NB4 (cell line): Measurements from ENCODE around the gene ANKS1B.

ENCODE experiments used
- POLR2A ChIP-seq: IDR thresholded peaks from 2 replicates; pipeline ENCODE4 v1.6.1; 2011; ENCODE audit warnings: mild to moderate bottlenecking; ENCODE audit not compliant: insufficient read length; ENCODE audit errors: extremely low read depth
- TF ChIP-seq, protein P1 (sequence below): IDR thresholded peaks from one replicate; pipeline ENCODE4 v1.5.1; 2012; ENCODE audit warnings: low read depth, low read length

DNA sequence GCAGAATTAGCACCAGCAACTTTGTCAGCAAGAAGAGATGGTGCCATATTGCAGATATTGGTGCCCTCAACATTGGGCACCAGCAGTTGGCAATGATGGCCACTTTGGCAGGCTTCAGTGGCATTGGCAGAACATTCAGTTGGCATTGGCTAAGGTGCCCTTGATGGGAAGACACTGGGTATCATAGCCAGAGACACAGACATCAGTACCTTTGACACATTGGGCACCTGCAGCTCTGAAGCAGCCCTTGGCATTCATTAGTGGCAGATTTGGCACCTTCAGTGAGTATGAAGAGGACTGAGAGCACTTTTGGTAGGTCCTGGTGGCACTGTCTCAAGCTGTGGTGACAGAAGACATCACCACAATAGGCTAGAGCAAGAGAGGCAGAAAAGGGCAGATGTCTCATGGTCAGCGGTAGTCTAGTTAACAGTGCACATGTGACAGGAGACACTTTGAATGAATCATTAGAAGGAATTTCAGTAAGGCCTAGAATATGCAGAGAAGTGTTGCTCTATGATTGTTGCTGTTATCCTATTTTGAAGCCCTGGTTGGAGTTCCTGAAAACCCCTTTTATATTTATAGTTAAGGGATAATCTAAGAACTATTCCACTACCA, 917.5 kb downstream of the ANKS1B start:
- TF ChIP-seq, protein P1, sequence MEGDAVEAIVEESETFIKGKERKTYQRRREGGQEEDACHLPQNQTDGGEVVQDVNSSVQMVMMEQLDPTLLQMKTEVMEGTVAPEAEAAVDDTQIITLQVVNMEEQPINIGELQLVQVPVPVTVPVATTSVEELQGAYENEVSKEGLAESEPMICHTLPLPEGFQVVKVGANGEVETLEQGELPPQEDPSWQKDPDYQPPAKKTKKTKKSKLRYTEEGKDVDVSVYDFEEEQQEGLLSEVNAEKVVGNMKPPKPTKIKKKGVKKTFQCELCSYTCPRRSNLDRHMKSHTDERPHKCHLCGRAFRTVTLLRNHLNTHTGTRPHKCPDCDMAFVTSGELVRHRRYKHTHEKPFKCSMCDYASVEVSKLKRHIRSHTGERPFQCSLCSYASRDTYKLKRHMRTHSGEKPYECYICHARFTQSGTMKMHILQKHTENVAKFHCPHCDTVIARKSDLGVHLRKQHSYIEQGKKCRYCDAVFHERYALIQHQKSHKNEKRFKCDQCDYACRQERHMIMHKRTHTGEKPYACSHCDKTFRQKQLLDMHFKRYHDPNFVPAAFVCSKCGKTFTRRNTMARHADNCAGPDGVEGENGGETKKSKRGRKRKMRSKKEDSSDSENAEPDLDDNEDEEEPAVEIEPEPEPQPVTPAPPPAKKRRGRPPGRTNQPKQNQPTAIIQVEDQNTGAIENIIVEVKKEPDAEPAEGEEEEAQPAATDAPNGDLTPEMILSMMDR = no peak
- no peak for TF ChIP-seq POLR2A
